Peyer's patch (tissue), 4 donors: Measurements from ENCODE around the gene CHD5.

ENCODE experiments used
- CTCF ChIP-seq, 6 experiments: fragments of 450-650 bp in 4 of 6; fragments of 200-600 bp in 2 of 6; sonication (generic) in 1 of 6; IDR thresholded peaks; one replicate each; pipeline ENCODE4 v1.5.1; 2017 to 2019; ENCODE audit warnings: antibody characterized with exemption in 6 of 6, mild to moderate bottlenecking in 3 of 6, moderate library complexity in 1 of 6
- POLR2A ChIP-seq, 2 donors: fragments of 450-650 bp; IDR thresholded peaks; one replicate each; pipeline ENCODE4 v1.5.1; 2017; ENCODE audit warnings: antibody characterized with exemption in 2 of 2, mild to moderate bottlenecking in 2 of 2, moderate library complexity in 2 of 2

- TF ChIP-seq POLR2A (IDR thresholded peaks at IDR 0.05) (no peak), CTCF (IDR thresholded peaks at IDR 0.05) (no peak)
Observed at GRCh38 chr1:6103854-6104530, 76.1 kb downstream of the CHD5 start.
